NK-92 (cell line): ENCODE data around the gene C1QTNF9B.

Experiments used
- DNase-seq: peaks from one replicate; lab custom pipeline; 2025; ENCODE audit not compliant: unreplicated experiment; lab: John Stamatoyannopoulos, UW

C1QTNF9B gene

DNA sequence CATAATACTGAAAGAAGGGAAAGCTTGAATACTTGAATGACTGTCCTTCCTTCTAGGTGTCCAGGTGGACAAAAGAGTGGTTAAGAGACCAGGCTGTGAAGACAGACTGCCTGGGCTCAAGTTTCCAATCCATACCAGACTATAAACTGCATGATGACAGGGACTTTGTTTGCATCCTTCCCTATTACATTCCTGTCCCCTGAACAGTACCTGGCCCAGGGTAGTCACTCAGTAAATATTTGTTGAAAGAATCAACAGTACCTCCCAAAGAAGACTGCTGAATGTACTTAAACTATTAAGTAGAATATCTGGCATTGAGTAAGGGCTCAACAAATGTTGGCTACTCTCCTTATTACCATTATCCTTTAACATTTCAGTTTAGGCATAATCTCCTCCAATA lies 37.8 kb downstream of the C1QTNF9B start:
- no peak for DNase-seq

GRCh38 chr13:23858546-23858945 lies 38.8 kb downstream of the C1QTNF9B start:
- no peak for DNase-seq

DNA sequence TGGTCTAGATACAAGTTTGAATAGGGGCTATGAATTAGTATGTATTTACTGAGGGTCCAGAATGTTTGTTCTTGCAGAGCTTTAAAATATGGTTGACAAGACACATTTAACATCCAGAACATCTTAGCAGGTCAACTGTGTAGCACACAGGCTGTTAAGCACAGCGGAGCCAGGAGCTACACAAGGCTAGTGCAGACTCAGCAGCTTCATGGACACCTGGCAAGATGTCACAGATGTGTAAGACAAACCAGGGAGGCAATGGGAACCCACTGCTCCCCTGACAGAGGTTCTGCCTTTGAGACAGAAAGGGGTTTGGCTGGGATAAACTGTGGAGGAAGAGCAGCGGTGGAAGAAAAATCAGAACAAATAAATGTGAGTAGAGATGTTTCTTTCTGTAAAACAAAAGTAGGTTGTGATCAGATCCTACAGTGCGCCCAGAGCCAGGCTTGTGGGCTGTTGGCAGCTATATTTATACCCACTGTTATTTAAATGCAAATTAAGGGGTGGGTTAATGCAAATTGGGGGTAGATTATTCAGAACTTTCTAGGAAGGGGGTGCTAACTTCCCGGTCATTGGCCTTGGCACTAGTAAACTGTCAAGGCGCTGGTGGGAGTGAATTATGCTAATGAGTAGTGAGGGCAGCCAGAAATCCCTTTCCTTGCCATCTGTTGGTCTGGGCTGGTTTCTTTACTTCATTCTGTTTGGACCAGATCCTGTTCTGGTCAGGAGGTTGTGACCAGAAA lies 41.1 kb downstream of the C1QTNF9B start:
- no peak for DNase-seq

- DNase-seq = no peak
Measured at GRCh38 chr13:23855360-23855759, 41.9 kb downstream of the C1QTNF9B start.

DNA sequence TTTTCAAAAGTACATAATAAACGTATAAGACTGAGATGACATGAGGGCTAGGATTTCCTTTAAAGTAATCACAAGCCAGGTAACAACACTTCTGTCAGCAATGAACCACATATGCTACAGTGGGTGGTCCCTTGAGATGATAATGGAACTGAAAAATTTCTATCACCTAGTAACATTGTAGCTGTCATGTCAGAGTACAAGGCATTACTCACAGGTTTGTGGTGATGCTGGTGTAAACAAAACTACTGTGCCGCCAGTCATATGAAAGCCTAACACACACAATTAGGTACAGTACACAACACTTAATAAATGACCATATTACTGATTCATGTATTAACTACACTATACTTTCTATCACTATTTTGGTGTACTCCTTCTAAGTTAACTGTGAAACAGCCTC lies 45.0 kb downstream of the C1QTNF9B start:
- no peak for DNase-seq

GRCh38 chr13:23851106-23851505 lies 46.2 kb downstream of the C1QTNF9B start:
- DNase-seq = no peak

GRCh38 chr13:23850134-23850533 lies 47.2 kb downstream of the C1QTNF9B start:
- no peak for DNase-seq

DNA sequence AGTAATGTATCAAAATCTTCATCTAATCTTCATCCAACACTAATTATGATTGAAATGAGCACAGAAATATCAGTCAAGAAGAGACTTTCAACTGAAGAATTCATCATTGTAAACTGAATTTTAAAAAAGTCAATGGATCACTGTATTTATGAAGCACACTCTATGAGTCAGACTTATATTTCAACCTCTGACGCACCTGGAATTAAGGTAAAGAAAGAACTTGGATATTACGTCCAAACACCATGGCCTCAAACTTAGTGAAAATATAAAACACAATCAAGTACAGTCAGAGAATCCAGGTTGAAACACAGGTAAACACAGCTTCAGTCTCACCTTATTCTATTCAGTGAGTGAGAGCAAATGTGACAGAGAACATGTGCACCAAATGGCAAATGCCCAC lies 47.6 kb downstream of the C1QTNF9B start:
- DNase-seq = no peak

DNA sequence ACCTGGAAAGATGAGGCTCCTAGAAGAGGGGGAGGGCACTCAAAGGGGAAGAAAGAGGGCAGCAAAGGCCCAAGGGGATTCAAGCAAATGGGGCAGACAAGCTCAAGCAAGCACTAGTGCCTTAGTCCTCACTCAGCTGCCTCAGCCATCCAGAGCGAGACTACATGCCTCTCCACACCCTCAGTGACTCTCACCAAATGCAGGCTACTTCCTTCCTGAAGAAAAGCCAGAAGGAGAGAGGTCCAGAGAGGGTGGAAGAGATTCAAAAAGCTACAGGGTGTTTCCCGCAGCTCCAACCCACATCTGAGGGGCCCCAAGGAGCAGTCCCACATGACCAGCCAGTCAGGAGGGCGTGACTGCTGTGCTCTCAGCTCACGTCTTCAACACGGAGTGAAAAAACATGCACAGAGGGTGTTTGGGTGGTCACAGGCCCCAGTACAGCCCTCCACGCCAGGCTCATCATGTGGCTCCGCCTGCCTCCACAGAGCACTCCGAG lies 48.6 kb downstream of the C1QTNF9B start:
- DNase-seq = no peak

- no peak for DNase-seq
Measured at GRCh38 chr13:23848019-23848418, 49.3 kb downstream of the C1QTNF9B start.

DNA sequence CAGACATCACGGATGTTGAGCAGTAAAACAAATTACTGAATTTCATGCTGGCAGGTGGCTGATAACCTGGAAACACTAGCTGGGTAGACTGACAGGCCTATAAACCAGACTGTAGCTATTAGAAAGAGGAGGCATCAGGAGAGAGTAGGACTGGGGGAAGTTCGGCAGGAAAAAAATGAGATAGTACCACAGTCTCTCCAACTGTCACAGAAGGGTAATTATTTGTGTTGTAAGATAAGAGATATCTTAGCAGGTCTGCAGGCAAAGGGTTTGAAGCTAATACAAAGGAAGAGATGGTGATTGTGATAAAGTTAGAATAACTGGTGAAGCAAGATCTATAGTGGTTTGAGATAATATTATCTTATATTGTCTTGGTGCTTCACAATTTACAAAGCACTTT lies 49.8 kb downstream of the C1QTNF9B start:
- DNase-seq = no peak

DNA sequence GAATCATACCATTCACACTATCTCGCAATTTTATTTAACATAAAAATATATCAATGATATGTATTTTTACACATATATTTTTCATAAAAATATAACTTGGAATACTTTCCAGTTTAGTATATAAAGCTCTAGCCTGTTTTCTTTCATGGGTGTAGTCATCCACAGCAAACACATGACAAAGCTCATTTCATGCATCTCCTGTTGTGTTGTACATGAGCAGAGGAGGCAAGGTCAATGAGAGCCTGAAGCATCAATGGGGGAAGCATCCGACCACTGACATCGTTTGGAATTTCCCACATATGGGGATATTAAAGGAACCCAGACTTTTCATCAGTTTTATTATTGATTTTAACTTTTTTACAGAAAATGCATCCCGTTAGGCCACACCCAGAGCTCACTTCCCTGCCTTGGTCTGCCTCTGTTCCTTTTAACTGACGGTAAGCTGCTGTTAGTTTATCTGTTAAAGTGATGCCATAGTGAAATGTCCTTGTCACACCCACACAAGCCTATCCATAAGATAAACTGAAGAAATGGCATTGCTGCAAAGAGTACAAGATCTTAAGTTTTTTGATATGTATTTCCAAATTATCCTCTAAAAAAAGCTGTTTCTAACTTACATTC lies 52.1 kb downstream of the C1QTNF9B start:
- no peak for DNase-seq

GRCh38 chr13:23844132-23844531 lies 53.2 kb downstream of the C1QTNF9B start:
- no peak for DNase-seq

GRCh38 chr13:23843436-23843835 lies 53.9 kb downstream of the C1QTNF9B start:
- DNase-seq = no peak

GRCh38 chr13:23842406-23842805 lies 54.9 kb downstream of the C1QTNF9B start:
- no peak for DNase-seq
